Vagina (tissue), 2 donors: ENCODE measurements around the gene TBX10.

ENCODE experiments used
- POLR2A ChIP-seq, 2 donors: fragments of 450-650 bp; IDR thresholded peaks; one replicate each; pipeline ENCODE4 v1.6.1; 2017; ENCODE audit warnings: antibody characterized with exemption in 2 of 2, mild to moderate bottlenecking in 2 of 2, moderate library complexity in 2 of 2
- POLR2AphosphoS5 ChIP-seq, 2 donors: sonication (generic); formaldehyde crosslinking; IDR thresholded peaks; one replicate each; pipeline ENCODE4 v1.9.0; 2017; ENCODE audit warnings: antibody characterized with exemption in 2 of 2, mild to moderate bottlenecking in 2 of 2, low read depth in 1 of 2; ENCODE audit not compliant: insufficient read depth in 1 of 2
- TF ChIP-seq, protein P1 (sequence below), 3 experiments: fragments of 450-650 bp in 2 of 3; fragments of 200-600 bp in 1 of 3; sonication (generic) in 1 of 3; IDR thresholded peaks; one replicate each; pipeline ENCODE4 v1.5.1; 2017 to 2019; ENCODE audit warnings: antibody characterized with exemption in 3 of 3, mild to moderate bottlenecking in 2 of 3, moderate library complexity in 2 of 3

DNA sequence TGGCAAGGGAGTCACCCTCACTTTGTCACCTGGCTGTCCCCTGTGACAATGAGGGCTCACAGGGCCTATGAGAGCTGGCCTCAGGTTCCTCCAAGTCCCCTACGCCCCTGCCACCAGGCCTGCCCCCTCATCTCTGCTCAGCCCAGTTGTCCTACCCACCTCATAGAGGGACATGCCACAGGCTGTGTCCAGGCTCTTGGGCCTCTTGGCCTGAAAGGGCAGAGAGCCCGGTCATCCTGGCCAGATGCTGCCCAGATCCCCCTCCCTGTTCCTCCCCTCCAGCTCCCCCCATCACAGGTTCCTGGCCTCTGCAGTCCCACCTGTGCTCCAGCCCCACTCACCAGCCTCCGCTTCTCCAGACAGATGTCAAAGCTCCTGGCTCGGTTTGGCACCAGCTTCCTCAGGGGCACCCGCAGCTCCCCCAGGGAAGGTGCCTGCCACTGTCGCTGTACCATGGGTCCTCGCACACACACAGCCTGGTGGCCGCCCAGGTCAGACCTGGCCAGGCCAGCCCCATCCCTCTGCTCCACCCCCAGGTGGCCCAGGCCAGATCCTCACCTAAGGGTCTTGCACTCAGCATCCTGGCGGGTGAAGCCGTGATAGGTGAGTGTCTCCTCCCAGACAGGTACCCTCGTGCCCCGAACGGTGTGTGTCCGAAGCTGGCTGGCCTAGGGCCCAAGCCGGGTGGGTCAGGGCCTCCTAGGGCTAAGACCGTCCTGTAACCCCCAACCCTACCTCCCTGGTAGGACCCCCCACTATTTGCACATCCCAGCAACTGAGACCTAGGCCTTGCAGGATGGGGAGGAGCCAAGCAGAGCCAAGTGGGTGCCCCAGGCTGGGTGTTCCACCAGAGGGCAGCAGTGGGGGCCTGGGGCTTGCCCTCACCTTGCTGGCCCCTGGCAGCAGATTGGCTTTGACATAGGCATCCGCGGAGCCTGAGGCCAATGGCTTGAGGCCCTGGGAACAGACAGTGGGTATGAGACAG is 24.5 kb downstream of the TBX10 start:
- TF ChIP-seq, protein P1, sequence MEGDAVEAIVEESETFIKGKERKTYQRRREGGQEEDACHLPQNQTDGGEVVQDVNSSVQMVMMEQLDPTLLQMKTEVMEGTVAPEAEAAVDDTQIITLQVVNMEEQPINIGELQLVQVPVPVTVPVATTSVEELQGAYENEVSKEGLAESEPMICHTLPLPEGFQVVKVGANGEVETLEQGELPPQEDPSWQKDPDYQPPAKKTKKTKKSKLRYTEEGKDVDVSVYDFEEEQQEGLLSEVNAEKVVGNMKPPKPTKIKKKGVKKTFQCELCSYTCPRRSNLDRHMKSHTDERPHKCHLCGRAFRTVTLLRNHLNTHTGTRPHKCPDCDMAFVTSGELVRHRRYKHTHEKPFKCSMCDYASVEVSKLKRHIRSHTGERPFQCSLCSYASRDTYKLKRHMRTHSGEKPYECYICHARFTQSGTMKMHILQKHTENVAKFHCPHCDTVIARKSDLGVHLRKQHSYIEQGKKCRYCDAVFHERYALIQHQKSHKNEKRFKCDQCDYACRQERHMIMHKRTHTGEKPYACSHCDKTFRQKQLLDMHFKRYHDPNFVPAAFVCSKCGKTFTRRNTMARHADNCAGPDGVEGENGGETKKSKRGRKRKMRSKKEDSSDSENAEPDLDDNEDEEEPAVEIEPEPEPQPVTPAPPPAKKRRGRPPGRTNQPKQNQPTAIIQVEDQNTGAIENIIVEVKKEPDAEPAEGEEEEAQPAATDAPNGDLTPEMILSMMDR (IDR thresholded peaks at IDR 0.05), result no peak
- no peak for TF ChIP-seq POLR2A (IDR thresholded peaks at IDR 0.05)
- TF ChIP-seq POLR2AphosphoS5 (IDR thresholded peaks at IDR 0.05; ENCODE audit: insufficient read depth in 1 of 2, low read depth in 1 of 2), result no peak
